Astrocyte (in vitro differentiated cells and primary cell): ENCODE results near the gene SUPT20H.

ENCODE experiments used
- CTCF ChIP-seq: IDR thresholded peaks from 2 replicates; pipeline ENCODE4 v1.5.1; 2011; ENCODE audit warnings: low read depth, mild to moderate bottlenecking, inconsistent platforms, low read length, moderate library complexity; ENCODE audit not compliant: insufficient read depth
- EZH2 ChIP-seq: IDR thresholded peaks from 2 replicates; pipeline ENCODE4 v1.6.1; 2012; ENCODE audit warnings: mild to moderate bottlenecking, low read length, inconsistent platforms; ENCODE audit not compliant: insufficient read depth

DNA sequence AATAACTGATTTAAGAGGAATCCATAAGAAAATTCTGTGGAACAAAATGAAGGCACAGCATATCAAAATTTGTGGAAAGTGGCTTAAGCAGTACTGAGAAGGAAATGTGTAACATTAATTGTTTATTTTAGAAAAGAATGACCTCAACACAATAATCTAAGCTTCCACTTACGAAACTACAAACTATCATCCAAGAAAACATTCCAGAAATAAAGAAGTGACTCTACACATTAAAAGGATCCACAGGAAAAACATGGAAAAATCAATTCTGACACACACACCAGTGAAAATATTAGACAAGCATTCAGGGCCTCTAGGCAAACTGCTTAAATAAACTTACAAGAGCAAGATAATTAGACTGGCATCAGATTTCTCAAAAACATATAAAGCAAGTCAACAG is 44.9 kb downstream of the SUPT20H start:
- no peak for TF ChIP-seq CTCF
- TF ChIP-seq EZH2: no peak
